GM12875 (cell line): Measurements from ENCODE around the gene NSL1.

Experiments
- H3K4me3 ChIP-seq: one replicate; pipeline ENCODE4 v1.5.1; 2011; ENCODE audit warnings: low read depth, low read length, control low read depth
- TF ChIP-seq, protein P1 (sequence below): IDR thresholded peaks from 2 replicates; pipeline ENCODE4 v1.5.1; 2011; ENCODE audit warnings: low read depth, mild to moderate bottlenecking, control low read depth, inconsistent platforms, low read length, moderate library complexity, borderline replicate concordance; ENCODE audit not compliant: insufficient read depth

The NSL1 gene

DNA sequence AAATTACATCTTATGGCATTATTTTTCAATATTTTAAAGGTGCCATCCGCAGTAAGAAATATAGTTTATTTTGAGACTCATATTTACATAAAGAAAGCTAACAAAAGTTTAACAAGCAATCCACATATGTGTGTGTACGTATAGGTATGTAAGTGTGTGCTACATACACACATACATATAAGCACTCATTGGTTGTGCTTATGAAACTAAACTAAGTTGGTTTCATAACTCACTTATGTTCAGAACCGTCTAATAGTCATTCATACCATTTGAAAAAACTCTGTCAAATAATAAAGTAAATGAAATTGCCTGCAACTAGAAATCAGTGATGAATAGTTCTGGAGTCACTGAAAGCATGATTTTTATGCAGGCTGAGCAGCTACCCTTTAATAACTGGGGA lies 14.2 kb upstream of the NSL1 start:
- TF ChIP-seq, protein P1, sequence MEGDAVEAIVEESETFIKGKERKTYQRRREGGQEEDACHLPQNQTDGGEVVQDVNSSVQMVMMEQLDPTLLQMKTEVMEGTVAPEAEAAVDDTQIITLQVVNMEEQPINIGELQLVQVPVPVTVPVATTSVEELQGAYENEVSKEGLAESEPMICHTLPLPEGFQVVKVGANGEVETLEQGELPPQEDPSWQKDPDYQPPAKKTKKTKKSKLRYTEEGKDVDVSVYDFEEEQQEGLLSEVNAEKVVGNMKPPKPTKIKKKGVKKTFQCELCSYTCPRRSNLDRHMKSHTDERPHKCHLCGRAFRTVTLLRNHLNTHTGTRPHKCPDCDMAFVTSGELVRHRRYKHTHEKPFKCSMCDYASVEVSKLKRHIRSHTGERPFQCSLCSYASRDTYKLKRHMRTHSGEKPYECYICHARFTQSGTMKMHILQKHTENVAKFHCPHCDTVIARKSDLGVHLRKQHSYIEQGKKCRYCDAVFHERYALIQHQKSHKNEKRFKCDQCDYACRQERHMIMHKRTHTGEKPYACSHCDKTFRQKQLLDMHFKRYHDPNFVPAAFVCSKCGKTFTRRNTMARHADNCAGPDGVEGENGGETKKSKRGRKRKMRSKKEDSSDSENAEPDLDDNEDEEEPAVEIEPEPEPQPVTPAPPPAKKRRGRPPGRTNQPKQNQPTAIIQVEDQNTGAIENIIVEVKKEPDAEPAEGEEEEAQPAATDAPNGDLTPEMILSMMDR: no peak
- H3K4me3 ChIP-seq: no peak overlapping the region

DNA sequence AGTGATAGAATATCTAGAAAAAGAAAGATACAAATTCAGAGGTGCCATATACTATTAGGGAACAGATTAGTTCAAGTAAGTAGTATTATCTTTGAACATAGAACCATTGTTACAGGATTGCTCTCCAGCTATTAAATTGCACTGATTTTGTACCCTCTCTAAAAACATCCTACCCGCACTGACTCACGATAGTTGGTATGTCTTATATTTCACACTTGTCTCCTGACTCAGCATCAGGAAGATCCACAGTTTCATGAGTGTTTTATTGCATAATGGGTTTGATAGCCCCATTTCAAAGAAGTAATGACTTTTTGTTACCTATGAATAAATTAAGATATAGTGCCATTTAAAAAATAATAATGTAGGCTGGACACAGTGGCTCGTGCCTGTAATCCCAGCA lies 6.1 kb upstream of the NSL1 start:
- no peak overlapping the region for H3K4me3 ChIP-seq
- TF ChIP-seq, protein P1: no peak

DNA sequence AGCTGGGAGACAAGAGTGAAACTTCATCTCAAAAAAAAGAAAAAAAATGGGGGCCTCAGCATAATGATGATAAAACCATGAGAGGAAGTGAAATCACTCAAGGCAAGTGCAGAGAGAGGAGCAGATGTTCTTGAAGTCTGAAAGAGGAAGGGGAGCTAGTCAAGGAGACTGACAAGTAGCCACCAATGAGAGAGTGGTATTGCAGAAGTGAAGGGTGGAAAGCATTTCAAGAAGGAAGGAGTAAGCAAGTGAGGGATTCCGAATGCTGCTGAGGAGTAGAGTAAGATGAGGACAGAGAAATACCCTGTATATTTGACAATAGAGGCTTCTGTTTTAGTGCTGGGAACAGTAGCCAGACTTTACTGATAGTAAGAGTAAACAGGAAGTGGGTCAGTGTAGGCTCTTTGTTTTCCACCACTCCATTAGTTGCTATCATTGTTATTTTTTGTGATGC lies 3.0 kb upstream of the NSL1 start:
- H3K4me3 ChIP-seq: no peak overlapping the region

DNA sequence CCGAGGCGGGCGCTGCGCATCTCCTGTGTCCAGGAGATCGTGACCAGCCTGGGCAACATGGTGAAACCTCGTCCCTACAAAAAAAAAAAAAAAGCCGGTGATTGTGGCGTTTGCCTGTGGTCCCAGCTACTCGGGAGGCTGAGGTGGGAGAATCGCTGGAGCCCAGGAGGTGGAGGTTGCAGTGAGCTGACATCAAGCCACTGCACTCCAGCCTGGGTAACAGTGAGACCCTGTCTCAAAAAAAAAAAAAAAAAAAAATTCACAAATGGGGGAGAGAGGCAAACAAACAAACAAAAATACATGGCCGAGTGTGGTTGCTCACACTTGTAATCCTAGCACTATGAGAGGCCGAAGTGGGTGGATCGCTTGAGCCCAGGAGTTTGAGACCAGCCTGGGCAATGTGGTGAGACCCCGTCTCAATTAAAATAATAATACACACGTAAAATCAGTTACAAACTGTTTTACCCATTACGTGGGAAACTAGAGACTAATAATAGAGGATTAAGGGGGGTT lies 875 bp upstream of the NSL1 start:
- peak overlapping the region; percentile 81 for H3K4me3 ChIP-seq
- TF ChIP-seq, protein P1: no peak

More for the DNA sequence above, 3.0 kb upstream of the NSL1 start:
- TF ChIP-seq, protein P1: no peak

DNA sequence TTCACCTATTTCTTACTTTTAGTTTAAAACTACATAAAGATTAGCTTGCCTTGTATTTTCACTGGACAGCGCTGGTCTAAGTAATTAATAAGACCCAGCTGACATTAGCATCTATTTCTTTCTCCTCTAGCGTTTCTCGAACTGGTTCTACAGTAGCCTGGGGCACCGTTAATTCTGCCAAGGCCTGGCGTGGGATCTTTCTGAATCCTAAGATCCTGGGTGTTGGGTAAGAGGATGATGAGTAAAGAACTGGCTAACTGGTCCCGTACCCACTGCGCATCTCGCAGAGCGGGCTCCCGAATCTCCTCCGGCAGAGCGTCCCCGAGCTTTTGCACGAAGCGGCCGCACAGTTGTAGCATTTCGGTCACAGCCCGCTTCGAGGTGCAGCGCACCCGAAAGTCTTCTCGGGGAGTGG lies 309 bp downstream of the NSL1 start:
- peak overlapping the region; percentile 81 for H3K4me3 ChIP-seq

DNA sequence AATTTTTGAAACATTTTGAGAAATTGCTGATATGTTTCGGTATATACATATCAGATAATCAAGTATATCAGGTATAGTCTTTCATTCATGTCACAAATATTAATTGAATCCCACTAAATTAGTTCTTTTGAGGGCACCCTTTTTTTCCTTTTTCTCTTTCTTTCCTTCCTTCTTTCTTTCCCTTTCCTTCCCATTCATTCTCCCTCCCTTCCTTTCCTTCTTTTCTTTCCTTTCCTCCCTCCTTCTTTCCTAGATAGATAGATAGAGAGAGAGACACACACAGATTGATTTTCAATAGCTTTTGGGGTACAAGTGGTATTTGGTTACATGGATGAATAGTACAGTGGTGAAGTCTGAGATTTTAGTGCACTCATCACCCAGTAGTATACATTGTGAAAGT lies 5.7 kb downstream of the NSL1 start:
- TF ChIP-seq, protein P1: no peak
- no peak overlapping the region for H3K4me3 ChIP-seq

More for the DNA sequence above, 309 bp downstream of the NSL1 start:
- TF ChIP-seq, protein P1: no peak

DNA sequence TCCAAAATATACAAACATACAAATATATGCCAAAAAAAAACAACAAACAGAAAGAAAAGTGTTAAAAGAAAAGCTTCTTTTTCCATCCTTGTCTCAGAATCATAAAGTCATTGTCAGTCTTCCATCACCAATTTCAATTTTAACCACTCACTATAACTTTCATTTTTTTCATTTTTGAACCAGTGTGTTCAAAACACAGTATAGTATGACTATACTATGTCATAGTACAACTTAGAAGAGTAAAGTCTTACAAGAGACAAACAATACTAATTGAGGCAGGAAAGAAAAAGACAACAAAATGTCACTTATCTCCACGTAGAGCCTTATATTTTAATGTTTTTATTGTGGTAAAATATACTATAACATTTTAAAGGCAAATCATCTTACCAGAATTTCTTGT lies 7.6 kb downstream of the NSL1 start:
- H3K4me3 ChIP-seq: no peak overlapping the region
- TF ChIP-seq, protein P1: no peak
